IMR-90 (cell line): ENCODE measurements around the gene RNF123.

Experiments
- CTCF ChIP-seq: conservative IDR thresholded peaks from 2 replicates; pipeline ENCODE4 v1.5.1; 2012; ENCODE audit warnings: mild to moderate bottlenecking, low read depth, low read length, improper control_type of control experiment
- FOS ChIP-seq: fragments of 150-350 bp; IDR thresholded peaks from 2 replicates; pipeline ENCODE4 v1.6.1; 2016; ENCODE audit warnings: low read depth, low read length
- MAFK ChIP-seq: IDR thresholded peaks from 2 replicates; pipeline ENCODE4 v1.6.1; 2012; ENCODE audit warnings: low read depth, low read length, improper control_type of control experiment
- MAZ ChIP-seq: IDR thresholded peaks from 2 replicates; pipeline ENCODE4 v1.6.1; 2012; ENCODE audit warnings: low read depth, mild to moderate bottlenecking, low read length, improper control_type of control experiment, moderate library complexity, borderline replicate concordance
- POLR2A ChIP-seq: IDR thresholded peaks from 2 replicates; pipeline ENCODE4 v1.6.1; 2012; ENCODE audit warnings: mild to moderate bottlenecking, low read depth, low read length
- RAD21 ChIP-seq: IDR thresholded peaks from 2 replicates; pipeline ENCODE4 v1.6.1; 2012; ENCODE audit warnings: low read length, improper control_type of control experiment
- RCOR1 ChIP-seq: IDR thresholded peaks from 2 replicates; pipeline ENCODE4 v1.6.1; 2012; ENCODE audit warnings: mild to moderate bottlenecking, low read length, improper control_type of control experiment; ENCODE audit not compliant: insufficient replicate concordance

- no peak for TF ChIP-seq CTCF
- TF ChIP-seq MAZ = no peak
- TF ChIP-seq POLR2A = no peak
- TF ChIP-seq RCOR1 = no peak
- TF ChIP-seq FOS = no peak
- no peak for TF ChIP-seq RAD21
- TF ChIP-seq MAFK = no peak
Observed at GRCh38 chr3:49705390-49705960, 16.1 kb downstream of the RNF123 start.
